Thoracic aorta (tissue), 2 donors: Measurements from ENCODE around the gene FBXO38. TPM values are rescaled to one million over a fixed set of nuclear protein-coding genes. Genes with fewer than 3 reads are reported as not detected.

Source experiments
- ATAC-seq: fragments of 150-250 bp; one replicate; pipeline ENCODE4 v1.8.0; 2017; ENCODE audit warnings: low read depth; ENCODE audit not compliant: insufficient number of reproducible peaks, low FRiP score
- DNase-seq: peaks from one replicate; pipeline ENCODE4 v3.0.0-alpha.2; 2020; ENCODE audit warnings: low spot score
- H3K27ac ChIP-seq, 2 donors: fragments of 200-600 bp; sonication (generic); 1 replicate in 1 of 2; 2 replicates in 1 of 2; pipeline ENCODE4 v1.5.1; 2016; ENCODE audit warnings: mild to moderate bottlenecking in 2 of 2, moderate library complexity in 2 of 2
- H3K27me3 ChIP-seq: fragments of 200-600 bp; sonication (generic); replicated peaks from 2 replicates; pipeline ENCODE4 v1.6.0; 2016; ENCODE audit warnings: mild to moderate bottlenecking; ENCODE audit not compliant: insufficient read depth
- H3K36me3 ChIP-seq: fragments of 200-600 bp; sonication (generic); one replicate; pipeline ENCODE4 v1.5.1; 2016
- H3K4me1 ChIP-seq, 2 donors: fragments of 200-600 bp; sonication (generic); 1 replicate in 1 of 2; 2 replicates in 1 of 2; pipeline versions ENCODE4 v1.5.1 to v1.6.0; 2016; ENCODE audit warnings: low read depth in 2 of 2, mild to moderate bottlenecking in 1 of 2; ENCODE audit not compliant: control insufficient read depth in 1 of 2
- H3K4me3 ChIP-seq: fragments of 200-600 bp; sonication (generic); 2 replicates; pipeline ENCODE4 v1.5.1; 2016; ENCODE audit warnings: mild to moderate bottlenecking
- H3K9me3 ChIP-seq: fragments of 200-600 bp; sonication (generic); 2 replicates; pipeline ENCODE4 v1.5.1; 2016
- total RNA-seq, 2 donors: library from RNA; depleted of rRNA; stranded (reverse); fragments of >200 nt; gene quantifications; one replicate each; pipeline versions ENCODE4 v1.1.0 to v1.2.3, GENCODE V29; 2016
- TF ChIP-seq, protein P1 (sequence below): fragments of 200-600 bp; sonication (generic); IDR thresholded peaks from one replicate; pipeline ENCODE4 v1.5.1; 2019; ENCODE audit warnings: antibody characterized with exemption

Gene FBXO38
- total RNA-seq, 2 donors from 2014 or later: 33.7 to 121 TPM

- no peak for DNase-seq
- TF ChIP-seq, protein P1, sequence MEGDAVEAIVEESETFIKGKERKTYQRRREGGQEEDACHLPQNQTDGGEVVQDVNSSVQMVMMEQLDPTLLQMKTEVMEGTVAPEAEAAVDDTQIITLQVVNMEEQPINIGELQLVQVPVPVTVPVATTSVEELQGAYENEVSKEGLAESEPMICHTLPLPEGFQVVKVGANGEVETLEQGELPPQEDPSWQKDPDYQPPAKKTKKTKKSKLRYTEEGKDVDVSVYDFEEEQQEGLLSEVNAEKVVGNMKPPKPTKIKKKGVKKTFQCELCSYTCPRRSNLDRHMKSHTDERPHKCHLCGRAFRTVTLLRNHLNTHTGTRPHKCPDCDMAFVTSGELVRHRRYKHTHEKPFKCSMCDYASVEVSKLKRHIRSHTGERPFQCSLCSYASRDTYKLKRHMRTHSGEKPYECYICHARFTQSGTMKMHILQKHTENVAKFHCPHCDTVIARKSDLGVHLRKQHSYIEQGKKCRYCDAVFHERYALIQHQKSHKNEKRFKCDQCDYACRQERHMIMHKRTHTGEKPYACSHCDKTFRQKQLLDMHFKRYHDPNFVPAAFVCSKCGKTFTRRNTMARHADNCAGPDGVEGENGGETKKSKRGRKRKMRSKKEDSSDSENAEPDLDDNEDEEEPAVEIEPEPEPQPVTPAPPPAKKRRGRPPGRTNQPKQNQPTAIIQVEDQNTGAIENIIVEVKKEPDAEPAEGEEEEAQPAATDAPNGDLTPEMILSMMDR: no peak
Observed at GRCh38 chr5:148484651-148485050, 100.9 kb downstream of the FBXO38 start.

DNA sequence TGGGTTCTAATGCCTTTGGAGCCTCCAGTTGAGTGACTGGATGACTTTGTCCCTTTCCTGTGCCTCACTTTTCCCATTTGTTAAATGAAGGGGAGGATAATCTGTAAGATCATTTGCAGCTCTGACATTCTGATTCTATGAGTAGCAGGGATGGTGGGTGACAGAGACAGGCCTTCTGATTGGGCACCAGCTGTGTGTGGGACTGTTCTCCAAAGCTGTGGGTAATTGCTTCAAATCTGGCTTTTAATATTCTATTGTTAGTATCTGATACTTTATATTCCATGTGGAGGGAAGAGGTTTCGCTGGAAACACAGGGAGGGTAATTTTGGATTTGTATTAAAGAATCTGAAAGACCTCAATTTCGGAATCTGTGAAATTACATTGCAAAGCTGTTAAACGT is 102.7 kb downstream of the FBXO38 start:
- TF ChIP-seq, protein P1: no peak
- no peaks in the 10 kb centered on the region for H3K9me3 ChIP-seq

More at GRCh38 chr5:148484651-148485050, 100.9 kb downstream of the FBXO38 start:
- Histone ChIP-seq H3K27ac (no peak overlapping the region), H3K27me3 (no peaks in the 10 kb centered on the region), H3K36me3 (no peaks in the 10 kb centered on the region), H3K4me1 (peaks cover 0 to 2% of the 10 kb centered on the region in 2 donors), H3K9me3 (no peaks in the 10 kb centered on the region), H3K4me3 (no peak overlapping the region)
- no peak for ATAC-seq

DNA sequence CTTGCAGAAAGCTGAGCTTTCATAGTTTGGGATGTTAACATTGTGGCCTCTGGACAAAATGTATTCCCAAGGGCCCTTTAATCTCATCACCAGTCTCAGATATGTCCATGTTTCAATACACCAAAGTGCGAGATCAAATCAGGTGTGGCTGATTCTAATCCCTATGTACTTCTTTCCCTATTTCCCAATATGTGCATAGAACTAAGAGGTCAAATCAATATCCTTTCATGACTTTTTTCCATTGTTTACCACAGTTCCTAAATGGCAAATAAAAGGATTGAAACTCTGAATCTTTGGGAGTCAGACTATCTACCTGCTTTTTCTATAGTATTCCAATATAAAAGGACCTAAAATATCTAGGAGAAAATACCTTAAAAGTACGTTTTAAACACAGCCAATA is 105.0 kb downstream of the FBXO38 start:
- H3K4me1 ChIP-seq: peaks cover 0 to 9% of the 10 kb centered on the region in 2 donors
- H3K36me3 ChIP-seq: no peaks in the 10 kb centered on the region
- TF ChIP-seq, protein P1: no peak
- ATAC-seq (no peak), DNase-seq (no peak)
- no peaks in the 10 kb centered on the region for H3K9me3 ChIP-seq
- no peak overlapping the region for H3K27ac ChIP-seq
- no peak overlapping the region for H3K4me3 ChIP-seq
- H3K27me3 ChIP-seq: no peaks in the 10 kb centered on the region

More for the DNA sequence above, 102.7 kb downstream of the FBXO38 start:
- Histone ChIP-seq H3K36me3 (no peaks in the 10 kb centered on the region), H3K4me1 (peaks cover 0 to 8% of the 10 kb centered on the region in 2 donors), H3K27me3 (no peaks in the 10 kb centered on the region), H3K4me3 (no peak overlapping the region), H3K27ac (no peak overlapping the region)
- DNase-seq (no peak), ATAC-seq (no peak)

GRCh38 chr5:148491015-148491792 is 107.4 kb downstream of the FBXO38 start:
- ATAC-seq (no peak), DNase-seq (no peak)
- no peak overlapping the region for H3K4me3 ChIP-seq
- TF ChIP-seq, protein P1: no peak
- H3K36me3 ChIP-seq: no peaks in the 10 kb centered on the region
- no peaks in the 10 kb centered on the region for H3K27me3 ChIP-seq
- no peak overlapping the region for H3K27ac ChIP-seq
- no peaks in the 10 kb centered on the region for H3K9me3 ChIP-seq
- peaks cover 0 to 9% of the 10 kb centered on the region in 2 donors for H3K4me1 ChIP-seq

DNA sequence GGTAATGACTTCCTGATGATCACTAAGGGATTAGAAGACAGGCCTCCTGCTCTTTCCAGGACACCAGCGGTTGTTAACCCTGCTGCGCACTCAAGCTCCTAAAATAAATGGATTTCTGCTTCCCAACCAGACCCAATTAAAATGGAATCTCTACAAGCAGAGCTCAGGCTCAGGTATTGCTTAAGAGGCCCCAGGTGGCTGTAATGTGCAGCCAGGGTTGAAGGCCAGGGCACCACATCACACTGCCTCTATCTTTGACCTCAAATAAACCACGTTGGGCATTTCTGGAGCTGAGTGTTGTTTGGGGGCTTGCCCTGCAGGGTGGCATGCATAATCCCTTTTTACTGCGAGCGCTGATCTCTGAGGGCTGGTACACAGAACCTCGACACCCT is 108.0 kb downstream of the FBXO38 start:
- ATAC-seq: no peak
- TF ChIP-seq, protein P1: no peak
- H3K27me3 ChIP-seq: no peaks in the 10 kb centered on the region

More for the DNA sequence above, 108.0 kb downstream of the FBXO38 start:
- no peak for DNase-seq
- Histone ChIP-seq H3K36me3 (no peaks in the 10 kb centered on the region), H3K4me3 (no peak overlapping the region), H3K9me3 (no peaks in the 10 kb centered on the region), H3K27ac (no peak overlapping the region), H3K4me1 (peaks cover 0 to 9% of the 10 kb centered on the region in 2 donors)
